Measurements from ENCODE around the gene EFCAB14. TPM values are rescaled to one million over a fixed set of nuclear protein-coding genes. Genes with fewer than 3 reads are reported as not detected.

Gene EFCAB14
- total and polyA plus RNA-seq, 9 of the 15 experiments (the other 6 are each of a cell fraction or from before 2014, with no cell fraction given): 7.3 to 49.0 (median 37.3) TPM

GRCh38 chr1:46646331-46646730 is 72.6 kb downstream of the EFCAB14 start (continued):
- TF ChIP-seq ZNF253 (CRISPR knock-in tag; conservative IDR thresholded peaks at IDR 0.05): no peak

- no peaks in the 10 kb centered on the region for H3K9me1 ChIP-seq (ENCODE audit: control insufficient read depth, insufficient read depth, low read length)
- no peak overlapping the region for H2AFZ ChIP-seq (ENCODE audit: low read depth, low read length)
- no peaks in the 10 kb centered on the region for H3K27me3 ChIP-seq (ENCODE audit: control insufficient read depth in 2 of 2, insufficient read depth in 2 of 2, low read length in 2 of 2)
- BruUV-seq (replicated peaks): no TSS peak
- H3K9me3 ChIP-seq (replicated peaks; ENCODE audit: control insufficient read depth, insufficient read depth, low read depth, low read length): no peaks in the 10 kb centered on the region
- H3K4me3 ChIP-seq: no peak overlapping the region
- ATAC-seq: no peak
- no peak overlapping the region for H3K4me2 ChIP-seq (ENCODE audit: insufficient read depth, low read length)
- H3K9ac ChIP-seq (ENCODE audit: insufficient read depth in 1 of 2, low read depth in 2 of 2, low read length in 2 of 2): no peak overlapping the region
- H4K20me1 ChIP-seq (replicated peaks; ENCODE audit: control insufficient read depth, insufficient read depth, low read length): no peaks in the 10 kb centered on the region
- in situ Hi-C loops (cut with MboI) (no loop called here), intact Hi-C loops (cut with micrococcal nuclease) (no loop called here)
- H3K27ac ChIP-seq (ENCODE audit: extremely low read depth, low read depth, low read length): no peak overlapping the region
- peaks cover 0 to 10% of the 10 kb centered on the region in 2 experiments; a peak in 3 of 5 replicates for H3K4me1 ChIP-seq (replicated peaks in 1 of 2; ENCODE audit: control insufficient read depth in 2 of 2, insufficient read depth in 2 of 2, low read length in 2 of 2)
- no peaks in the 10 kb centered on the region for H3K79me2 ChIP-seq (ENCODE audit: control insufficient read depth, insufficient read depth, low read length)
- ChIA-PET POLR2A (interaction anchor here (1.0 to 1.4 kb wide), 2 partner anchors 11 to 22 kb away, joined by 3 read pairs; no protein-coding TSS in a partner anchor), CTCF (ENCODE audit: low intra/inter-chr PET ratio) (no interaction called here)
- 67% methylated on average over 4 of the region's 4 CpGs for WGBS (ENCODE audit: insufficient coverage, low coverage, missing lambda C conversion rate)
- H3K36me3 ChIP-seq (ENCODE audit: control insufficient read depth, insufficient read depth, low read length): peaks cover 5% of the 10 kb centered on the region
- TF ChIP-seq ZNF121 (CRISPR knock-in tag; conservative IDR thresholded peaks at IDR 0.05) (peak; percentile 71), GATAD2B (IDR thresholded peaks at IDR 0.05; ENCODE audit: borderline replicate concordance) (no peak)
- no peak for FAIRE-seq
- DNase-seq (ENCODE audit: extremely low read depth in 1 of 4, low spot score in 3 of 4): no peak
Observed at GRCh38 chr1:46645815-46646214, 73.1 kb downstream of the EFCAB14 start.

GRCh38 chr1:46643368-46643775 is 75.5 kb downstream of the EFCAB14 start:
- H3K36me3 ChIP-seq (ENCODE audit: control insufficient read depth, insufficient read depth, low read length): no peaks in the 10 kb centered on the region; the same call in 1 of the 3 replicates
- H3K27ac ChIP-seq (ENCODE audit: extremely low read depth, low read depth, low read length): no peak overlapping the region
- H3K79me2 ChIP-seq (ENCODE audit: control insufficient read depth, insufficient read depth, low read length): no peaks in the 10 kb centered on the region
- no peaks in the 10 kb centered on the region for H4K20me1 ChIP-seq (replicated peaks; ENCODE audit: control insufficient read depth, insufficient read depth, low read length)
- FAIRE-seq: peak; percentile 11
- in situ Hi-C loops (cut with MboI) (no loop called here), intact Hi-C loops (cut with micrococcal nuclease) (no loop called here)
- ATAC-seq: peak; percentile 51
- POLR2A ChIA-PET: interaction anchor here (0.9 to 2.8 kb wide), 7 partner anchors 9 to 26 kb away, joined by 3 to 23 read pairs (median 3); no protein-coding TSS in a partner anchor
- H3K4me1 ChIP-seq (replicated peaks in 1 of 2; ENCODE audit: control insufficient read depth in 2 of 2, insufficient read depth in 2 of 2, low read length in 2 of 2): peaks cover 0 to 10% of the 10 kb centered on the region in 2 experiments; a peak in 3 of 5 replicates
- no peak overlapping the region for H3K9ac ChIP-seq (ENCODE audit: insufficient read depth in 1 of 2, low read depth in 2 of 2, low read length in 2 of 2)
- H3K4me2 ChIP-seq (ENCODE audit: insufficient read depth, low read length): no peak overlapping the region
- BruUV-seq (replicated peaks): no TSS peak
- no peak overlapping the region for H3K4me3 ChIP-seq
- CTCF ChIA-PET (ENCODE audit: low intra/inter-chr PET ratio): no interaction called here
- H3K27me3 ChIP-seq (ENCODE audit: control insufficient read depth in 2 of 2, insufficient read depth in 2 of 2, low read length in 2 of 2): no peaks in the 10 kb centered on the region
- H2AFZ ChIP-seq (ENCODE audit: low read depth, low read length): no peak overlapping the region
- H3K9me1 ChIP-seq (ENCODE audit: control insufficient read depth, insufficient read depth, low read length): no peaks in the 10 kb centered on the region
- no peaks in the 10 kb centered on the region for H3K9me3 ChIP-seq (replicated peaks; ENCODE audit: control insufficient read depth, insufficient read depth, low read depth, low read length)
- DNase-seq (ENCODE audit: extremely low read depth in 1 of 4, low spot score in 3 of 4): no peak
- no peak for TF ChIP-seq NFXL1 (CRISPR knock-in tag; IDR thresholded peaks at IDR 0.05)
- no peak for TF ChIP-seq ETS2 (tag; IDR thresholded peaks at IDR 0.05; ENCODE audit: borderline replicate concordance, poor library complexity, severe bottlenecking)
- 0 out of 2 replicates have a peak, but pooled peaks have one; percentile 22 for TF ChIP-seq ZNF766 (CRISPR knock-in tag; conservative IDR thresholded peaks at IDR 0.05)
- no peak for TF ChIP-seq NRF1 (conservative IDR thresholded peaks at IDR 0.05 in 1 of 2, IDR thresholded peaks at IDR 0.05 in 1 of 2)
- no peak for TF ChIP-seq ZNF785 (CRISPR knock-in tag; IDR thresholded peaks at IDR 0.05)
- TF ChIP-seq GTF2F1 (IDR thresholded peaks at IDR 0.05; ENCODE audit: low read depth, low read length): no peak
- no peak for TF ChIP-seq MAFK (IDR thresholded peaks at IDR 0.05; ENCODE audit: low read length)
- TF ChIP-seq HBP1 (CRISPR knock-in tag; IDR thresholded peaks at IDR 0.05): no peak
- TF ChIP-seq ZNF124 (CRISPR knock-in tag; IDR thresholded peaks at IDR 0.05): no peak

Measured in K562 (cell line).